Mammary epithelial cell (primary cell): ENCODE results near the gene NUDT4B.
"Not testable (repeated sequence)": the region's sequence is repeated elsewhere in the genome, so short reads cannot be mapped to it uniquely, and the experiment has no call there.

Experiments used
- CTCF ChIP-seq, 2 donors: IDR thresholded peaks in 1 of 2; conservative IDR thresholded peaks in 1 of 2; 2 replicates each; pipeline ENCODE4 v1.5.1; 2011 to 2012; ENCODE audit warnings: inconsistent platforms in 2 of 2, low read length in 2 of 2, mild to moderate bottlenecking in 2 of 2, control low read depth in 1 of 2, low read depth in 1 of 2; ENCODE audit not compliant: insufficient read depth in 1 of 2; ENCODE audit errors: extremely low read depth in 1 of 2
- EZH2 ChIP-seq: IDR thresholded peaks from 2 replicates; pipeline ENCODE4 v1.6.1; 2012; ENCODE audit warnings: low read length, inconsistent platforms, borderline replicate concordance

GRCh38 chr1:148791543-148792099, 43.0 kb downstream of the NUDT4B start:
- not testable (repeated sequence) for TF ChIP-seq CTCF (conservative IDR thresholded peaks at IDR 0.05 in 1 of 2, IDR thresholded peaks at IDR 0.05 in 1 of 2; ENCODE audit: extremely low read depth in 1 of 2, insufficient read depth in 1 of 2, low read depth in 1 of 2, low read length in 2 of 2); EZH2
